Tibial artery (tissue), 4 donors: Measurements from ENCODE around the gene TFPI.
A peak's percentile ranks its signal among the peaks of the same experiment; 100 is the strongest.

Experiments used
- DNase-seq, 2 donors: peaks; one replicate each; pipeline ENCODE4 v3.0.0-alpha.2; 2019
- H3K27ac ChIP-seq, 2 donors: fragments of 200-600 bp; sonication (generic) in 1 of 2; 1 replicate in 1 of 2; 2 replicates in 1 of 2; pipeline ENCODE4 v1.5.1; 2018 to 2019; ENCODE audit warnings: mild to moderate bottlenecking in 1 of 2
- H3K27me3 ChIP-seq, 2 donors: fragments of 200-600 bp; sonication (generic) in 1 of 2; one replicate each; pipeline versions ENCODE4 v1.5.1 to v1.6.0; 2016 to 2019
- H3K36me3 ChIP-seq, 3 donors: fragments of 200-600 bp; sonication (generic) in 2 of 3; one replicate each; pipeline ENCODE4 v1.5.1; 2016 to 2019; ENCODE audit warnings: mild to moderate bottlenecking in 2 of 3
- H3K4me1 ChIP-seq, 4 donors: fragments of 200-600 bp; sonication (generic) in 2 of 4; 1 replicate in 3 of 4; 2 replicates in 1 of 4; pipeline ENCODE4 v1.5.1; 2016 to 2019
- H3K4me3 ChIP-seq, 2 donors: fragments of 200-600 bp; sonication (generic) in 1 of 2; 1 replicate in 1 of 2; 2 replicates in 1 of 2; pipeline ENCODE4 v1.5.1; 2018 to 2019; ENCODE audit warnings: mild to moderate bottlenecking in 2 of 2
- H3K9me3 ChIP-seq, 3 donors: fragments of 200-600 bp; sonication (generic) in 1 of 3; one replicate each; pipeline ENCODE4 v1.5.1; 2016 to 2019
- intact Hi-C: fragments of 100-400 bp; cut with DNase I; formaldehyde crosslinking; loops from one replicate; pipeline ENCODE4 v1.15.0; 2023; ENCODE audit warnings: low total_unique reads
- TF ChIP-seq, protein P1 (sequence below), 2 experiments: fragments of 200-600 bp in 1 of 2; fragments of 450-650 bp in 1 of 2; IDR thresholded peaks; one replicate each; pipeline ENCODE4 v1.5.1; 2017 to 2019; ENCODE audit warnings: antibody characterized with exemption in 2 of 2, mild to moderate bottlenecking in 1 of 2, moderate library complexity in 1 of 2

The TFPI gene

GRCh38 chr2:187446711-187447110 lies 107.5 kb downstream of the TFPI start:
- DNase-seq: no peak
- Histone ChIP-seq H3K4me1 (peaks cover 0 to 20% (median 0%) of the 10 kb centered on the region in 4 donors), H3K36me3 (no peaks in the 10 kb centered on the region), H3K9me3 (no peaks in the 10 kb centered on the region), H3K4me3 (peak overlapping the region; percentile 51 to 55), H3K27ac (peak overlapping the region; percentile 61 to 76), H3K27me3 (no peaks in the 10 kb centered on the region)
- TF ChIP-seq, protein P1, sequence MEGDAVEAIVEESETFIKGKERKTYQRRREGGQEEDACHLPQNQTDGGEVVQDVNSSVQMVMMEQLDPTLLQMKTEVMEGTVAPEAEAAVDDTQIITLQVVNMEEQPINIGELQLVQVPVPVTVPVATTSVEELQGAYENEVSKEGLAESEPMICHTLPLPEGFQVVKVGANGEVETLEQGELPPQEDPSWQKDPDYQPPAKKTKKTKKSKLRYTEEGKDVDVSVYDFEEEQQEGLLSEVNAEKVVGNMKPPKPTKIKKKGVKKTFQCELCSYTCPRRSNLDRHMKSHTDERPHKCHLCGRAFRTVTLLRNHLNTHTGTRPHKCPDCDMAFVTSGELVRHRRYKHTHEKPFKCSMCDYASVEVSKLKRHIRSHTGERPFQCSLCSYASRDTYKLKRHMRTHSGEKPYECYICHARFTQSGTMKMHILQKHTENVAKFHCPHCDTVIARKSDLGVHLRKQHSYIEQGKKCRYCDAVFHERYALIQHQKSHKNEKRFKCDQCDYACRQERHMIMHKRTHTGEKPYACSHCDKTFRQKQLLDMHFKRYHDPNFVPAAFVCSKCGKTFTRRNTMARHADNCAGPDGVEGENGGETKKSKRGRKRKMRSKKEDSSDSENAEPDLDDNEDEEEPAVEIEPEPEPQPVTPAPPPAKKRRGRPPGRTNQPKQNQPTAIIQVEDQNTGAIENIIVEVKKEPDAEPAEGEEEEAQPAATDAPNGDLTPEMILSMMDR (IDR thresholded peaks at IDR 0.05): no peak
- intact Hi-C loops: no loop called here

- H3K36me3 ChIP-seq: no peaks in the 10 kb centered on the region
- peak overlapping the region in 1 of 2 donors; percentile 76 for H3K27ac ChIP-seq
- intact Hi-C loops: no loop called here
- H3K27me3 ChIP-seq: no peaks in the 10 kb centered on the region
- DNase-seq: no peak
- H3K9me3 ChIP-seq: no peaks in the 10 kb centered on the region
- peak overlapping the region; percentile 51 to 55 for H3K4me3 ChIP-seq
- H3K4me1 ChIP-seq: peaks cover 0 to 29% (median 0%) of the 10 kb centered on the region in 4 donors
- TF ChIP-seq, protein P1 (IDR thresholded peaks at IDR 0.05): no peak
Observed at GRCh38 chr2:187445051-187445450, 109.2 kb downstream of the TFPI start.

- TF ChIP-seq, protein P1 (IDR thresholded peaks at IDR 0.05): no peak
- H3K9me3 ChIP-seq: no peaks in the 10 kb centered on the region
- H3K4me3 ChIP-seq: no peak overlapping the region
- DNase-seq: no peak
- peaks cover 0 to 49% (median 2%) of the 10 kb centered on the region in 4 donors for H3K4me1 ChIP-seq
- no peak overlapping the region for H3K27ac ChIP-seq
- intact Hi-C loops: no loop called here
- no peaks in the 10 kb centered on the region for H3K27me3 ChIP-seq
- H3K36me3 ChIP-seq: no peaks in the 10 kb centered on the region
Observed at GRCh38 chr2:187442778-187443177, 111.5 kb downstream of the TFPI start.

GRCh38 chr2:187442378-187442777 lies 111.9 kb downstream of the TFPI start:
- Histone ChIP-seq H3K4me1 (peaks cover 0 to 51% (median 2%) of the 10 kb centered on the region in 4 donors), H3K9me3 (no peaks in the 10 kb centered on the region), H3K36me3 (no peaks in the 10 kb centered on the region), H3K27ac (no peak overlapping the region), H3K4me3 (no peak overlapping the region), H3K27me3 (no peaks in the 10 kb centered on the region)
- TF ChIP-seq, protein P1 (IDR thresholded peaks at IDR 0.05): no peak
- no peak for DNase-seq
- intact Hi-C loops: no loop called here

GRCh38 chr2:187440101-187440675 lies 114.0 kb downstream of the TFPI start:
- Histone ChIP-seq H3K9me3 (no peaks in the 10 kb centered on the region), H3K27ac (peak overlapping the region in 1 of 2 donors; percentile 24), H3K4me1 (peaks cover 0 to 65% (median 2%) of the 10 kb centered on the region in 4 donors), H3K4me3 (no peak overlapping the region), H3K27me3 (no peaks in the 10 kb centered on the region), H3K36me3 (no peaks in the 10 kb centered on the region)
- intact Hi-C loops: no loop called here
- DNase-seq: no peak
- TF ChIP-seq, protein P1 (IDR thresholded peaks at IDR 0.05): no peak
